ENCODE measurements around the gene KDM4B. TPM values are rescaled to one million over a fixed set of nuclear protein-coding genes. Genes with fewer than 3 reads are reported as not detected.

The KDM4B gene
- total RNA-seq, 1 experiment from 2014 or later: 43.7 TPM

- Histone ChIP-seq H3K9me3 (ENCODE audit: control insufficient read depth, low read depth, low read length) (no peaks in the 10 kb centered on the region), H3K18ac (ENCODE audit: insufficient read length, low read depth, low read length) (no peak overlapping the region), H3K4me2 (ENCODE audit: insufficient read depth, insufficient read length, low read length) (no peak overlapping the region), H2BK120ac (ENCODE audit: low read depth, low read length, poor library complexity, severe bottlenecking) (no peak overlapping the region), H3K4me1 (ENCODE audit: insufficient read depth, low read length) (no peaks in the 10 kb centered on the region), H3K4ac (ENCODE audit: low read depth, low read length) (no peak overlapping the region), H4K8ac (replicated peaks; ENCODE audit: insufficient read length, low read depth, low read length) (no peak overlapping the region), H2BK15ac (ENCODE audit: low read depth, low read length) (no peak overlapping the region), H3K27ac (ENCODE audit: insufficient read length, low read depth, low read length) (no peak overlapping the region), H3K56ac (ENCODE audit: insufficient read length, low read depth, low read length) (no peak overlapping the region), H3K79me1 (ENCODE audit: insufficient read depth, low read depth, low read length, poor library complexity, severe bottlenecking) (no peaks in the 10 kb centered on the region), H3K27me3 (ENCODE audit: insufficient read depth, low read length) (no peaks in the 10 kb centered on the region), H2AK5ac (ENCODE audit: insufficient read length, low read length) (no peak overlapping the region), H2BK5ac (ENCODE audit: insufficient read length, low read length) (no peak overlapping the region), H4K20me1 (ENCODE audit: control insufficient read depth, insufficient read depth, insufficient read length) (peaks cover 2% of the 10 kb centered on the region), H3K14ac (ENCODE audit: insufficient read depth, low read length) (no peak overlapping the region), H3K23ac (ENCODE audit: insufficient read length, low read depth, low read length) (no peak overlapping the region), H2BK20ac (ENCODE audit: low read depth, low read length, poor library complexity, severe bottlenecking) (no peak overlapping the region), H2AFZ (ENCODE audit: low read length) (no peak overlapping the region), H2BK12ac (ENCODE audit: insufficient read length, low read depth, low read length) (no peak overlapping the region), H3K9ac (ENCODE audit: extremely low read depth, insufficient read length, low read length) (no peak overlapping the region), H3K23me2 (ENCODE audit: insufficient read length, low read depth, low read length, poor library complexity, severe bottlenecking) (no peaks in the 10 kb centered on the region), H4K5ac (ENCODE audit: insufficient read length, low read depth, low read length) (no peak overlapping the region), H3T11ph (ENCODE audit: low read length) (no peak overlapping the region), H3K79me2 (ENCODE audit: insufficient read depth, low read length) (no peaks in the 10 kb centered on the region), H4K91ac (ENCODE audit: insufficient read length, low read depth, low read length) (no peak overlapping the region)
- no peaks in the 10 kb centered on the region for H3K27me3 Mint-ChIP-seq (ENCODE audit: low read depth)
- WGBS (ENCODE audit: extremely low coverage, insufficient read length, low lambda C conversion rate): no CpG with 5 or more reads among the region's 16 CpGs
- H3K4me3 Mint-ChIP-seq: no peak overlapping the region
- H3K9me3 Mint-ChIP-seq: no peaks in the 10 kb centered on the region
- TF ChIP-seq CTCF (conservative IDR thresholded peaks at IDR 0.05): no peak
- no peak overlapping the region for H3K27ac Mint-ChIP-seq
- H3K36me3 Mint-ChIP-seq (ENCODE audit: insufficient read depth in 1 of 3, low read depth in 3 of 3): peaks cover 0 to 12% (median 4%) of the 10 kb centered on the region in 3 experiments; a peak in 4 of 7 replicates
- no peak for DNase-seq
- peaks cover 0 to 6% of the 10 kb centered on the region in 2 experiments; a peak in 2 of 4 replicates for H3K4me1 Mint-ChIP-seq
Observed at GRCh38 chr19:5051619-5052018, 82.7 kb downstream of the KDM4B start.
